A673 (cell line): ENCODE measurements around the gene TAF4.

Experiments
- CTCF ChIP-seq: fragments of 300-800, 200-600 bp; sonication (generic); conservative IDR thresholded peaks from 2 replicates; pipeline ENCODE4 v1.5.1; 2017; ENCODE audit warnings: low read depth, mild to moderate bottlenecking, antibody characterized with exemption, low read length, moderate library complexity, mixed read lengths
- EZH2 ChIP-seq: fragments of 200-600 bp; sonication (generic); IDR thresholded peaks from 2 replicates; pipeline ENCODE4 v1.6.1; 2017; ENCODE audit warnings: borderline replicate concordance, low read depth, mild to moderate bottlenecking, mixed read lengths, antibody characterized with exemption, low read length; ENCODE audit not compliant: poor library complexity, severe bottlenecking

- no peak for TF ChIP-seq CTCF
- no peak for TF ChIP-seq EZH2
These were observed 2.0 kb upstream of the TAF4 start for GRCh38 chr20:62067547-62068260.
